Measurements from ENCODE around the gene CTF1. TPM values are rescaled to one million over a fixed set of nuclear protein-coding genes. Genes with fewer than 3 reads are reported as not detected.

Gene CTF1
- total RNA-seq, 1 experiment from 2014 or later: 1.4 TPM

DNA sequence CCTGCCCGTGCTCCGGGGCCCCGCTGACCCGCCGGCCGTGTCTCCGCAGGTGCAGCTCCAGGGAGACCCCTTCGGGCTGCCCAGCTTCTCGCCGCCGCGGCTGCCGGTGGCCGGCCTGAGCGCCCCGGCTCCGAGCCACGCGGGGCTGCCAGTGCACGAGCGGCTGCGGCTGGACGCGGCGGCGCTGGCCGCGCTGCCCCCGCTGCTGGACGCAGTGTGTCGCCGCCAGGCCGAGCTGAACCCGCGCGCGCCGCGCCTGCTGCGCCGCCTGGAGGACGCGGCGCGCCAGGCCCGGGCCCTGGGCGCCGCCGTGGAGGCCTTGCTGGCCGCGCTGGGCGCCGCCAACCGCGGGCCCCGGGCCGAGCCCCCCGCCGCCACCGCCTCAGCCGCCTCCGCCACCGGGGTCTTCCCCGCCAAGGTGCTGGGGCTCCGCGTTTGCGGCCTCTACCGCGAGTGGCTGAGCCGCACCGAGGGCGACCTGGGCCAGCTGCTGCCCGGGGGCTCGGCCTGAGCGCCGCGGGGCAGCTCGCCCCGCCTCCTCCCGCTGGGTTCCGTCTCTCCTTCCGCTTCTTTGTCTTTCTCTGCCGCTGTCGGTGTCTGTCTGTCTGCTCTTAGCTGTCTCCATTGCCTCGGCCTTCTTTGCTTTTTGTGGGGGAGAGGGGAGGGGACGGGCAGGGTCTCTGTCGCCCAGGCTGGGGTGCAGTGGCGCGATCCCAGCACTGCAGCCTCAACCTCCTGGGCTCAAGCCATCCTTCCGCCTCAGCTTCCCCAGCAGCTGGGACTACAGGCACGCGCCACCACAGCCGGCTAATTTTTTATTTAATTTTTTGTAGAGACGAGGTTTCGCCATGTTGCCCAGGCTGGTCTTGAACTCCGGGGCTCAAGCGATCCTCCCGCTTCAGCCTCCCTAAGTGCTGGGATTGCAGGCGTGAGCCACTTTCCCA, 5.9 kb downstream of the CTF1 start:
- H3K9me2 ChIP-seq (ENCODE audit: insufficient read depth): no peaks in the 10 kb centered on the region
- H3K9me3 ChIP-seq (ENCODE audit: control insufficient read depth in 1 of 2, insufficient read depth in 1 of 2, low read depth in 1 of 2, low read length in 2 of 2): no peaks in the 10 kb centered on the region
- POLR2A ChIA-PET: interaction anchor here (1.2 kb wide), 1 partner anchor 154 kb away, joined by 4 read pairs; the partner anchor contains the start of gene PHKG2
- CTCF ChIA-PET: interaction anchor here (1.0 to 2.5 kb wide), 5 partner anchors 20 to 155 kb away, joined by 3 to 13 read pairs (median 4); partner anchors contain the start of gene PHKG2
- H2AFZ ChIP-seq (ENCODE audit: low read depth, low read length, poor library complexity, severe bottlenecking): peak overlapping the region; percentile 74
- H3K27me3 ChIP-seq (ENCODE audit: insufficient read depth, low read length): no peaks in the 10 kb centered on the region
- TF ChIP-seq, protein P1, sequence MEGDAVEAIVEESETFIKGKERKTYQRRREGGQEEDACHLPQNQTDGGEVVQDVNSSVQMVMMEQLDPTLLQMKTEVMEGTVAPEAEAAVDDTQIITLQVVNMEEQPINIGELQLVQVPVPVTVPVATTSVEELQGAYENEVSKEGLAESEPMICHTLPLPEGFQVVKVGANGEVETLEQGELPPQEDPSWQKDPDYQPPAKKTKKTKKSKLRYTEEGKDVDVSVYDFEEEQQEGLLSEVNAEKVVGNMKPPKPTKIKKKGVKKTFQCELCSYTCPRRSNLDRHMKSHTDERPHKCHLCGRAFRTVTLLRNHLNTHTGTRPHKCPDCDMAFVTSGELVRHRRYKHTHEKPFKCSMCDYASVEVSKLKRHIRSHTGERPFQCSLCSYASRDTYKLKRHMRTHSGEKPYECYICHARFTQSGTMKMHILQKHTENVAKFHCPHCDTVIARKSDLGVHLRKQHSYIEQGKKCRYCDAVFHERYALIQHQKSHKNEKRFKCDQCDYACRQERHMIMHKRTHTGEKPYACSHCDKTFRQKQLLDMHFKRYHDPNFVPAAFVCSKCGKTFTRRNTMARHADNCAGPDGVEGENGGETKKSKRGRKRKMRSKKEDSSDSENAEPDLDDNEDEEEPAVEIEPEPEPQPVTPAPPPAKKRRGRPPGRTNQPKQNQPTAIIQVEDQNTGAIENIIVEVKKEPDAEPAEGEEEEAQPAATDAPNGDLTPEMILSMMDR (IDR thresholded peaks at IDR 0.05 in 2 of 3, conservative IDR thresholded peaks at IDR 0.05 in 1 of 3; ENCODE audit: borderline replicate concordance in 1 of 3, insufficient read depth in 1 of 3, low read depth in 2 of 3, low read length in 2 of 3): 0 out of 6 replicates have a peak, but pooled peaks of 1 of the 3 experiments have one; percentile 1
- TF ChIP-seq TCF7L2 (IDR thresholded peaks at IDR 0.05; ENCODE audit: borderline replicate concordance, extremely low read depth, insufficient read depth, insufficient read length) (peak; percentile 26), ZFX (IDR thresholded peaks at IDR 0.05) (peak; percentile 97), CBX3 (IDR thresholded peaks at IDR 0.05; ENCODE audit: low read depth) (no peak), POLR2AphosphoS5 (IDR thresholded peaks at IDR 0.05; ENCODE audit: low read depth, low read length) (peak; percentile 75), RAD21 (IDR thresholded peaks at IDR 0.05; ENCODE audit: low read depth) (no peak)
- H3K79me2 ChIP-seq (ENCODE audit: insufficient read depth, low read length): no peaks in the 10 kb centered on the region
- peaks cover 16 to 37% of the 10 kb centered on the region in 2 experiments; a peak in 3 of 4 replicates for H3K4me1 ChIP-seq (ENCODE audit: control insufficient read depth in 1 of 2, insufficient read depth in 2 of 2, low read length in 2 of 2)
- intact Hi-C loops (cut with micrococcal nuclease): loop anchor here (5.0 kb wide), 1 partner anchor 60 kb away; no protein-coding TSS in a partner anchor
- no TSS peak for BruUV-seq (replicated peaks)
- H3K36me3 ChIP-seq (ENCODE audit: control insufficient read depth in 1 of 2, insufficient read depth in 2 of 2, low read length in 2 of 2): no peaks in the 10 kb centered on the region
- no peaks in the 10 kb centered on the region for H4K20me1 ChIP-seq (ENCODE audit: insufficient read depth)
- DNase-seq (ENCODE audit: low read depth, low spot score) (no peak), ATAC-seq (peak; percentile 88)
- peak overlapping the region; percentile 89 for H3K27ac ChIP-seq (ENCODE audit: low read depth, low read length)
- peak overlapping the region; percentile 93 for H3K4me2 ChIP-seq (ENCODE audit: low read length)
- peak overlapping the region; percentile 37 to 60 for H3K4me3 ChIP-seq (replicated peaks in 1 of 2; ENCODE audit: low read depth in 1 of 2, low read length in 2 of 2)
- peak overlapping the region; percentile 66 for H3K9ac ChIP-seq (ENCODE audit: low read length)
- RAD21 ChIA-PET (ENCODE audit: low non-redundant PET in 1 of 2, low total read pairs in 2 of 2, uncharacterized antibody in 2 of 2, unreplicated experiment in 2 of 2): interaction anchor here in 1 of 2 experiments (2.1 kb wide), 1 partner anchor 57 kb away, joined by 5 read pairs; no protein-coding TSS in a partner anchor

Data from HCT116 (cell line).